GM21515 (cell line): ENCODE results near the gene MED31.
"Not testable (repeated sequence)": the region's sequence is repeated elsewhere in the genome, so short reads cannot be mapped to it uniquely, and the experiment has no call there.

Source experiments
- ATAC-seq: cut with Tn5 transposase; IDR thresholded peaks from one replicate; pipeline ENCODE4 v1.9.1; 2021; ENCODE audit not compliant: unreplicated experiment

Gene MED31

DNA sequence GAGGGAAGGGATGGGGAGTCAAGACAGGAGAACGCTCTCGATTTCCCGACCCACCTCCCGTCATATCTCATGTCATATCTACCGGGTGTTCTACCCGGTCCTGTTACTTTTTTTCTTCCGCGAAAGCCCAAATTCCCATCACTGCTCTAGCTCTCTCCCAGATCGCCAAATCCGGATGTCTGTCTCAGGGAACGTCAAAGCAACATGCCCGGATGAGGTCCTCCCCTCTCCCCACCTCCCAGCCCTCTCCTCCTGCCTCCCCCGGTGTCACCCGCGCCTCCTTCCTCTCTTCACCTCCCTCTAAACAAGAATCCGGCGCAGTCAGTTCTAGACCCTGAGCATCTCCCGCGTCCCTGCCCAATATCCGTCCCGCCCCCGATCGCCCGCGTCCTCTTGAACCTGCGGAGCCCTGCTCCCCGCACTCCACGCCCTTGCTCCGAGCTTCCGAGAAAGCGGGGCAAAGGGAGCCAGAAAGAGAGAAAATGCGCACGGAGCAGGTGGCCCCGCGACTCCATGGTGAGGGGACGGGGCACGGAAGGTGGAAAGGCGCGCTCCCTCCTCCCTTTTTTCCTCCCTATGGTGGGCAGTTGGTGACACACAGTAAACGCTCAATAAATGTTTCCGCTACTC lies 4.4 kb upstream of the MED31 start:
- ATAC-seq: not testable (repeated sequence)

DNA sequence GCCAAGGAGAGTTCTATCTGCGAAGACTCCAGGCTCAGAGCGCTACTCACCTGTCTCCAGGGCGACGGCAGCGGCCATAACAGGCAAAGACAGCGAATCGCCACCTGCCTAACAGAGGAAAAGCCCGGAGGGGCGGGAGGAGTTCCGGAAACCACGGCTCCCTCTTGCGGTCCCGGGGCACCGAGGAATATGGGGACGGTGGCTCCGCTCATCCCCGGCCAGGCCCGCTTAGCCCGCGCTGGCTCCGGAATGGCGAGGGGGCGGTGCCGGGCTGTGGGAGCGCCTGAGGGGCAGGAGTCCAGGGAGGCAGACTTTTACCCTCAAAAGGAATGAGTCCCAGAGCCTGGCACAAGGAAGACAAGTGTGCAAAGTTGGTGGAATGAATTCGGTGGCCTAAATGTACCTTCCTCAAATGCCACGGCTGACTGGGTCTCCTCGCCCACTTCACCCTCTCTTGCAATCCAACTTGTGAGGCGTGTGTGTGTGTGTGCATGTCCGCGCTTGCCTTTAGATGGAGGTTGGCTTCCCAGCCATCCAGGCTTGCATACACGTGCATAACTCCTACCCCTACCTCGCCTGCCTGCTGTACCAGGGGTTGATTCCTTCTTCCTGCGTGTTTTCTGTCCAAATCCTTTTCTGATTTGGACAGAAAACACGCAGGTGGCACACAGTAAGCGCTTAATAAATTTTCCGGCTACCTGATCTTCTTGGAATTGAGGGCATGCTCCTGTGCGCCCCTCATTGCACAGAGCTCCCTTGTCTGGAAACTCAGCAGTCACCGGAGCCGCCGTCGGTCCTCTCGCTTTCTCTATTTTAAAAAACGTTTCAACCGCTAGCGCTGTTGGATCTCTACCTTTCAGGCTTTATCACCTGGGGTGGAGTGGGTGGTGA lies 3.7 kb upstream of the MED31 start:
- ATAC-seq: no peak

DNA sequence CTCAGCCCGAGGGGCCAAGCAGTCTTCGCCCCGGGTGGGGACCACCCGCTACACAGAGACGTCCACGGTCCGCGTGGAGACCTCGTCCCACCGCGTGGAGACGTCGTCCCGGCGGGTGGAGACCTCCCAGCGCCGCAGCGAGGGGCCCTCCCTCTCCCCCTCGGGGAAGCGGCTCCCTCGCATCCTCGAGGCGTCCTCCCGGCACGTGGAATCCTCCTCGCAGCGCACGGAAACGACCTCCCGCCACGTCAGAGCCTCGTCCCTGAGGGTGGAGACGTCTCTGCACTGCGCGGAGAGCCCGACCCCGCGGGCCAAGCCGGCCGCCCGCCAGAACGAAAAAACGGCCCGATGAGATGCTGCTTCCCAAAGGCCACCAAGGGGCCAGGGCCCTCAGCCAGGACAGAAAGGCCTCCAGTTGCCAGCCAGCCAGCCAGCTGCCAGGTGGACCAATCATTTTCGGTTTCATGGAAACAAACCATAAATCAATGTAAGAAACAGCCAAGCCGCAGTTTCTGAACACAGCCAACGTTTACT lies 581 bp upstream of the MED31 start:
- ATAC-seq: peak; percentile 1

DNA sequence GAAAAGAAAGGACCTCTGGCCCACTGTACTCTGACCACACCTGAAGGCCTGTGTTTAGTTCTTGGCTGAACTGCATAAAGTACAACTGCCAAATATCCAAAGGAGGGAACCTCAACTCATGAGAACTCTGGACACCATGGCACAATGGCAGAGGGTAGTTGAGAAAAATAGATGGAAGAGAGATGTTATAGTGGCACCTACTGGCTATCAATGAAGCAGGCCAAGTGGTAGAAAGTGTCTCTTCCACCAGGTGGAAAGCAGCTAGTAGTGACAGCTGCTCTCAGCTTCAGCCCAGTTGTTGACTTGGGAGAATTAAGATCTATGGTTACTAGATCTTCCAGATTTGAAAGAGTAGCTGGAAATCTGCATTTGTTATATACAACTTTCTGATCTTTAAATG lies 3.2 kb downstream of the MED31 start:
- no peak for ATAC-seq

DNA sequence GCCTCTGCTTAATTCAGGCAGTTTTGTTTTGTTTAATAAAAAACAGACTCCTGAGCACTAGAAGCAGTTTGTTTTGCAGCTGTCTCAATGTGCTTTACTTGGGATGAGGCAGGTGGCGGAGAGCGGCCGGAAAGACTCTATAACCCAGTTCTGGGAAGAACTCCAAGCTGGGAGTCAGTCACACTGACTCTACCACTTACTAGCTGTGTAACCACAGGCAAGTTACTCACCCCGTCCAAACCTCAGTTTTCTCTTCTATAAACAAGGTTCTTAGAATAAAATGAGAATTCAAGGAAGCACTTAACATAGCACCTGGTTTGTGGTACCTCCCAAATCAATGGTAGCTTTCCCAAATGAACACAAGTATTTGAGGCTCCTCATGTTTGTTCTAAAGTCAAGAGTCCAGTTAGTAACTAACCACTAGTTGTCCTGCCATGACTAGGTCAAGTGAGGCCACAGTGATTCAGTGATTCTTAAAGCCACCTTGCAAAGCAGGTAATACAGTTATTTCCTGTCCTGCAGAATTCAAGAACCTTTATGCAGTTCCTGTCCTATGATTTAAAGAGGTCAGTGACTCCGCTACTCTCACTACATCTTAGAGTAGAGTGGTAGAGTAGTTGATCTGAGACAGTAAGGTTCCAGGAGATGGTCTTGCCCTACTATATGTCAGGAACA lies 7.8 kb downstream of the MED31 start:
- no peak for ATAC-seq

DNA sequence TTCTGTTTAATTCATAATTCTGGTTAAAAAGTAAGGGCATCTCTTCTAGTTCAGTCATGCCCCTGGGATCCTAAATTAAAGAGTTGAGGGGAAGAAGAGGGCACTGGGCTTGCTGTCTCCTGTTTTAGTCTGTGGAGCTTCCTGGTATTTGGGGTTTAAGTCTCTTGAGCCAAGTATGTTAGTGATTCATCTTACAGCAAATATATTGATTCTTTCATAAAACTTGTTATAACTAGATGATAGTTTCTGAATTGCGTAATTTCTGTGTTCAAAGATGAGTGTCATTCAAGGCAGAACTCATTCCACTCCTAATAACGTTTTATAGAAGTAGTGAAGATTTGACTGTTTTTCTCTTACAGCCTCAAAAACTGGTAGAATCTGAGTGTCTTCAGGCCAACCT lies 8.8 kb downstream of the MED31 start:
- no peak for ATAC-seq

DNA sequence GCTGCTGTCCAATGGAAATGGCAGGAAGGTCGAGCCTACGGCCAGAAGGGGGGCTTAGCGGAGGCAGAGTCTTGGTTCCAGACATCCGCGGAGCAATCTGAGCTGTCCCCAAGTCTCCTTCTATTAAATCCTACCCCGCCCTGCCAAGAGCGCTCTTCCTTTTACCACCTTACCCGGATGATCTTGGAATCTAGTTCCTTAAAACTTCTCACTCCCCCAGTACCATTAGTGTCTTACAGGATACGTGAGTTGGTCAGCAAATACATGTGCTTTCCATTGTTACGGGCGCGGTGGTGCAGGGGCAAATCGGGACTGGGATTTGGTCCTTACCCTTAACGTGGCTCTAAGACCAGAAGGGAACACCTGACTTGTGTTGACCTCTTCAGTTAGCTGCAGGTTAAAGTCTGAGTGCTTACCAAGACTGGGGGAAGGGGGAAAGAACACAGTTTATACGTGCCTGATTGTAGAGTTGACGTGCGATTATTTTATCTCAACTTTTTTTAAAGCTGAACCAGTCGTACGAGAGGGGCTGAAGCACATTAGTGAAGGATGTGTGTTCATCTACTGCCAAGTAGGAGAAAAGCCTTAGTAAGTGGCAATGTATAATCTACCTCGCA lies 10.1 kb downstream of the MED31 start:
- ATAC-seq: peak; percentile 1

DNA sequence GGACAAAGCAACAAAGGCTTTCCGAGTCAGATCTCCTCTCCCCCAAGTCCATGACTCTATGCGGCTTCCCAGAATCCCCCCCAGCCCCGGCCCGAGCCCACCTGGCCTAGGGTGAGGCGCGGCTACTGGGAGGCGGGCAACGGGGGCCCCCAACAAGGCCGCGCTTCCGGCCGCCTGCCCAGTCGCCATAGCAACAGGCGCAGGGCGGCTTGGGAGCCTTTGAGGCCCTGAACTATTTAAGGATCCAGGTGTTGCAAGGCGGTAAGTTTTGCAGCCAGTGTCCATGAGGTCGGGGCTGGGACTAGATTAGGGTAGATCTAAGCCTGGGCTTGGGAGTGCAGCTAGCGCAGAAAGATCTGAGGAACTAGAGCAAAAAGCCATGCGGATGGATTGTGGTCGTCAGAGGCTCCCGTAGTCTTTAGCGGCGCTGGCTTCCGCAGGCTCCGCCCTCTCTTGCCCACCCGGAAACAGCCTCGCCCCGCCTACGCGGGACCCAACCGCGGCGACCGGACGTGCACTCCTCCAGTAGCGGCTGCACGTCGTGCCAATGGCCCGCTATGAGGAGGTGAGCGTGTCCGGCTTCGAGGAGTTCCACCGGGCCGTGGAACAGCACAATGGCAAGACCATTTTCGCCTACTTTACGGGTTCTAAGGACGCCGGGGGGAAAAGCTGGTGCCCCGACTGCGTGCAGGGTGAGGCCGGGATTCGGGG lies 10.7 kb downstream of the MED31 start, which contains the start of the genes KIAA0753 and TXNDC17:
Gene KIAA0753 (minus strand): TSS at position 176 of the 711 bp plus-strand sequence. CDS start 5,608 bp downstream, outside the sequence.
Gene TXNDC17 (plus strand): TSS at position 525 of the 711 bp plus-strand sequence. CDS start 23 bp downstream, at position 548.
- peak; percentile 84 for ATAC-seq

DNA sequence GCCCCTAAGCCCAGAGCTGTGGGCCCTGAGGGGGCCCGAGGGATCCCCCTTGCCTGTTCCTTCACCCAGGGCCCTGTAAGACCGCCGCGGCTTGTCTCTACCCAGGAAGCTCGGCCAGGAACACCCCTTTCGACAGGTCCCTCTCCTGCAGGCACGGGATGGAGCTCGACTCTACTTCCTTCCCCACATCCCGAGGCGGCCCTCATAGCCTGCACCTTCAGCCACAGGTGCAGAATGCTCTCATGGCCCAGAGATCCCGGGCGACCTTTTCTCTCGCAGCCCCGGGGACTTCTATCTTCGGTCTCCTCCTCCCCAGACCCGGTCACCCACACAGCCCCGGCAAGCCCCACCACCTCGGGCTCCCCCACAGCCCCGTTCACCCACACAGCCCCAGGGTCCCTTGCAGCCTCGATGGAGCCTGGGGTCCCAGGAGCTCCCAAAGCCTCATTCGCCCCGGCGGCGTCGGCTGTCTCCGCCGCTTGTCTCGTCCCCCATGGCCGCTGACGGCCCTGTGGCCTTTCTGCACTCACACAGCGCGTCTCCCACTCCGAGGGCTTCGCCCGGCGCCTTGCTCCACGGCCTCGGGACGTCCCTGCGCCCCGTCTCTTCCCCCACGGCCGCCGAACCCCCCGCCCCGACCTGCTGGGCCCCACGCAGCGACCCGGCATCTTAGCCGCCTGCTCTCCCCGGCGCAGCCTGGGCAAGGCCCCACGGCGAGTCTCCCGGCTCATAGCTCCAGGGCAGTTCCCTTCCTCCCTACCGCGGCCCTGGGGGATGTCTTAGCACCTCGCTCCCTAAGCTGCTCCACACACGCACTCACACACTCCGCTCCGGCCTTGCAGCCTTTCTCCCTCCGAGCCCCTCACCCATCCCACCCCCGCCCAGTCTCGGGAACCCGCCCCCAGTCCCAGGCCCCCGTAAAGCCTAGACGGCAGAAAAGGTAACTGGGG lies 11.5 kb downstream of the MED31 start:
- ATAC-seq: peak; percentile 6

DNA sequence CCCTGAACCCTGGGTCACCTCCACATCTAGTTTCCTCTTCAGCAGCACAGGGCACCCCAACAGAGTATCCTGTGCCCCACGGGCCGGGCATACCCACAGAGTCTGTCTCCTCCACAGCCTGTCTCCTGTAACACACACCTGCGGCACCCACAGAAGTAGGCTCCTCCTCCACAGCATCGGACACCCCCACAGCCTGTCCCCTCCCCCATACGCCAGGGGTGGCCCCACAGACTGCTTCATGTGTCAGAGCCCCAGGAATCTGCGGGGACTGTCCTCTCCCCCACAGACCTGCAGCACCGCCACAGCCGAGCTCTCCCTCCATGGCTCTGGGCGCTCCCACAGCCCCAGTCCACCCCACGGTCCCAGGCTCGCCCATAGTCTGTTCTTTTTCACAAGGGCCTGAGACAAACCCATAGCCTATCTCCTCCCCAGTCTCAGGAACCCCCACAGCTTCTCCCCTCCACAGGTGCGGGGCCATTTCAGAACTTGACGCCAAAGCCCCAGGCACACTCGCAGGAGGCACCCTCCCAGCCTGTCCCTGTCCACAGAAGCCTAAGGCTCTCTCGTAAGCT lies 12.3 kb downstream of the MED31 start:
- no peak for ATAC-seq

DNA sequence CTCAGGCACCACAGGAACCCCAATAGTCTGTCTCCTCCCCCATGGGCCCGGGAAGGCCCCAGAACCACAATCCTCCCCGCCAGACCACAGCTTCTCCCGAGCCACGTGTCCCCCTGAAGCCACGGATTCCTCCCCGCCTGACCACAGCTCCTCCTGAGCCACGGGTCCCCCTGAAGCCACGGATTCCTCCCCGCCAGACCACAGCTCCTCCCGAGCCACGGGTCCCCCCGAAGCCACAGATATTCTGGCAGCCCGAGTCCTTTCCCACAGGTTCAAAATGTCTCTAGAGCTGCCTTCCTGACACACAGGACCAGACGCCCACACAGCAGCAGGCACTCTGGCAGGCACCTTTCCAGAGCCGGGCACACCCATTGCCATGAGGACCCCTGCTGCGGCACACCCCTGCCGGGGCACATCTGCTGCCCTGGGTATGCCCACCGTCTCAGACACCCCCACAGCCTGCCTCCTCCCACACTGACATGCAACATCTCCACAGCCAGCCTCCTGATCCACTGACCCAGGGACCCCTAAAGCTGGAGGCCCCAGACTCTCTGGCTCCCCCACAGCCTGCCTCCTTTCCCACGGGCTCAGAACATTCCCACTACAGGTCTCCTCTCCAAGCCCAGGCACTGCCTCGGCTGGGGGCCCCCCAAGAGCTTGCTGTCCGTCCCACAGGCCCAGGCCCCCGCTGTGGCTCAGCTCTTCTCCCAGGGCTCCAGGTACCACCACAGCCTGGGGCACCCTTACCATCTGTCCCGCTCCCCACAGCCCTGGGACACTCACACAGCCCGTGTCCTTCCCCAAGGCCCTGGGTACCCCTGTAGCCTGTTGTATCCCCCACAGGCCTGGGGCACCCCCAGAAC lies 13.1 kb downstream of the MED31 start:
- no peak for ATAC-seq

DNA sequence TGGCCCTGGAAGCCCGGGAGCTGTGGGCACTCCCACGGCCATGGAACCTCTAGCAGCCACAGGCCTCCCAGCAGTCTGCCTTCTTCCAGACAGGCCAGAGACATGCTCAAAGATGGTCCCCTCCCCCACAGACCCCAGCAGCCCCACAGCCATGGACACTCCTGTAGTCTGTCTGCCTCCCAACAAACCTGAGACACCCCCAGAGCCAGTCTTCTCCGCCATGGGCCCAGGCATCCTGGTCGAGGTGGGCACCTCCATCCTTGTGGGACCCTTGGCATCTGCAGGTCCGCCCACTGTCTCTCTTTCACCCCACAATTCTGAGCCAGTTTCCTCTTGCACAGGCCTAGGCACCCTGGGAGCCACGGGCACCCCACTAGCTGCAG lies 14.0 kb downstream of the MED31 start:
- no peak for ATAC-seq

DNA sequence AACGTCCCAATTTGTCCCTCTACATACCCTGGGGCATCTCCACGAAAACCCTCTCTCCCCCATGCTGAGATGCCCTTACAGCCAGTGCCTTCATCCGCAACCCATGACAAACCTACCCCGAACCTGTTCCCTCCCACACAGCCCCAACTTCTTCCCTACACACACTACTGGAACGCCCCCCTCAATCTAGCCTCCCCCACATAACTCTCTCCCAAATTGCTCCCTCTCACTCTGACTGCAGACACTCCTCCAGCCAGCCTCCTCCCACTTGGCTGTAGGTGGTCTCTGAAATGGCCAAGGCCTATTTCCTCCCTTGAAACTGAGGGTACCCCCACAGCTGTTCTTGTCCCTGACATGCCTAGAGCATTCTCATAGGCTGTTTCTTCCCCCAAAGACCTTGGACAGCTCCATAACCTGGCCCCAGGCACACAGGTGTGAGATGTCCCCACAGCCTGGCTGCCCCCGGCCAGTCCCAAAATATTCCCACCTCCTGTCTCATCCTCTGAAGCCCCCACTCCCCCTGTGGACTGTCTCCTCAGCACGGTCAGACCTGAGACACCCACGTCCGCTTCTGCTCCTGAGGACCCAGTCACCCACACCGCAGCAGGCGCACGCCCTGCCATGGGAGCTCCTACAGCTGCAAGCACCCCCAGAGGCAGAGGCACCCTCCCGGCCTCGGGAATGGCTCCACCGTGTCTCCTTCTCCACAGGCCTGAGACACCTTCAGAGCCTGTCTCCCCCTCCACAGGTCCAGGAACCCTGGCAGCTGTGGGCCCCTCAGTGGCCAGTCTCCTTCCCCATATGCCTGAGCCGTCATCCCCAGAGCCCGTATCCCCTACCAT lies 14.6 kb downstream of the MED31 start:
- no peak for ATAC-seq

DNA sequence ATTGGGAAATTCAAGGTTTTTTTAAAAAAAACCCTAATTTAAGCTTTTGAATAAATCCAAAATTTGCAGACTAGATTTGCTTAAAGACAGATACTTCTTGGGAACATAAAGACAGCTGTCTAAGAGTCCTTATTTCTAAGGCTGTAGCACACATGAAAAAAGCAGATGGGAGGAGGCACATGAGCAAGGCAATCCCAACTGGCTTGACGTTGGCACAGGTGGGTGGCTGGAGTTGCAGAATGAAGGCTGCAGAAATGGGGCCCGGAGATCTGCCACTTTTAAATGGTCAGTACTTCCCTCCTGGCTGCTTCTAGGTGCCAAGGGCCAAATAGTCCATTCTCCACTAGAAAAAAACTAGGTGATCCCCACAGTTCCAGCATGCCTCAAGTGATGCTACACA lies 15.3 kb downstream of the MED31 start:
- ATAC-seq: no peak

DNA sequence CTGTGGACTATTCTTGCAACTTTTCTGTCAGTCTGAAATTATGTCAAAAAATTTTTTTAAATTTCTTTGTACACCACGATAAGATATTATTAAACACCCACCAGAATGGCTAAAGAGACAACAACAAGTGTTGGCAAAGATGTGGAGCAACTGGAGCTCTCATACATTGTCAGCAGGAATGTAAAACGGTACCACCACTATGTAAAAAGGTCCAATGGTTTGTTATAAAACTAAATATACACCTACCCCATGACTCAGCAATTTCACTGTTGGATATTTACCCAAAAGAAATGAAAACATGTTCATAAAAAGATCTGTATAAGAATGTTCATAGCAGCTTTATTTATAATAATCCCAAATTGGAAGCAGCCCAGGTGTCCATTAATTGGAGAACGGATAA lies 18.1 kb downstream of the MED31 start:
- ATAC-seq: no peak

DNA sequence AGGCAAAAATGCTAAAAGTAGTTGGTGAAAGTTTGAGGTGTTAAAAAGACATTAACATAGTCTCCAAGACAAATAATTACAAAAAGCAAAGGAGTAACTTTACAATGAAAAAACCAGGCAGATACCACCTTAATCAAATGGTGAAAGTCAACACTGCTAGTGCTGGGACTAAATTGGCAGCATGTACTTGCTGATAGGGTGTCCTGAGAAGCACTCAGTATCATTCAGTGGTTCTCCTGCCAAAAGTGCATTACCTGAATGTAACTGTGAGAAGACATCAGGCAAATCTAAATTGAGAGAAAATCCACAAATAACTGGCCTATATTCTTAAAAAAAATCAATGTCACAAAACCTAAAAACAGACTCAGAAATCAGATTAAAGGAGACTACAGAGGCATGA lies 18.9 kb downstream of the MED31 start:
- no peak for ATAC-seq

DNA sequence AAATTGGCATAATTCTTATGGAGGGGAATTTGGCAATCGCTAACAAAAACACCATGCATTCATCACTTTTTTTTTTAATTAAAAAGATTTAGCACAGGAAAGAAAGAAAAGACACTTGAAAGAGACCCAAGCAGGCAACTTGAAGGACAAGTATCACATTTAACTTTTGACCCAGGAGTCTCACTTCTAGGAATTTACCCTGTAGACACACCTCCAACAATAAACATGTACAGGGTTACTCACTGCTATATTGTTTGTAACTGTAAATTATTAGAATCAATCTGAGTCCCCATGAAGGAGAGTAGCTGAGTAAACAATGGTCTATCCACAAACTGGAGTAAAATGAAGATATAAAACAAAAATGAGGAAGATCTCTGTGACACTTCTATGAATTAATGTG lies 21.0 kb downstream of the MED31 start:
- ATAC-seq: no peak
